Gastroesophageal sphincter (tissue), 4 donors: ENCODE data around the gene SMIM35. TPM values are rescaled to one million over a fixed set of nuclear protein-coding genes. Genes with fewer than 3 reads are reported as not detected.

Experiments
- ATAC-seq: fragments of 150-250 bp; one replicate; pipeline ENCODE4 v1.9.1; 2016; ENCODE audit warnings: mild to moderate bottlenecking, moderate library complexity
- H3K27ac ChIP-seq, 4 donors: fragments of 200-600 bp; sonication (generic) in 3 of 4; 1 replicate in 3 of 4; 2 replicates in 1 of 4; pipeline ENCODE4 v1.5.1; 2016 to 2019
- H3K27me3 ChIP-seq: fragments of 200-600 bp; sonication (generic); one replicate; pipeline ENCODE4 v1.5.1; 2019
- H3K36me3 ChIP-seq, 2 donors: fragments of 200-600 bp; sonication (generic); one replicate each; pipeline ENCODE4 v1.5.1; 2019; ENCODE audit warnings: control low read depth in 1 of 2
- H3K4me1 ChIP-seq, 3 donors: fragments of 200-600 bp; sonication (generic); 1 replicate in 2 of 3; 2 replicates in 1 of 3; pipeline ENCODE4 v1.5.1; 2016 to 2019; ENCODE audit warnings: control low read depth in 2 of 3
- H3K4me3 ChIP-seq, 2 donors: fragments of 200-600 bp; sonication (generic); one replicate each; pipeline ENCODE4 v1.5.1; 2019; ENCODE audit warnings: mild to moderate bottlenecking in 1 of 2, moderate library complexity in 1 of 2
- H3K9me3 ChIP-seq, 3 donors: fragments of 200-600 bp; sonication (generic); one replicate each; pipeline ENCODE4 v1.5.1; 2017 to 2019; ENCODE audit warnings: control low read depth in 2 of 3
- EP300 ChIP-seq: sonication (generic); formaldehyde crosslinking; IDR thresholded peaks from one replicate; pipeline ENCODE4 v1.6.1; 2017; ENCODE audit warnings: antibody characterized with exemption, mild to moderate bottlenecking
- POLR2A ChIP-seq, 2 donors: fragments of 450-650 bp; IDR thresholded peaks; one replicate each; pipeline ENCODE4 v1.6.1; 2017; ENCODE audit warnings: antibody characterized with exemption in 2 of 2, mild to moderate bottlenecking in 2 of 2, moderate library complexity in 1 of 2
- POLR2AphosphoS5 ChIP-seq: sonication (generic); formaldehyde crosslinking; IDR thresholded peaks from one replicate; pipeline ENCODE4 v1.6.1; 2017; ENCODE audit warnings: antibody characterized with exemption
- WGBS, 2 donors: methylation state at CpG; one replicate each; pipeline ENCODE4 v1.1.5; 2018; ENCODE audit warnings: low coverage in 1 of 2; 5-methylcytosine and 5-hydroxymethylcytosine counted together
- total RNA-seq, 4 donors: library from RNA; depleted of rRNA; stranded (reverse); fragments of >200 nt; gene quantifications; one replicate each; pipeline ENCODE4 v1.1.0, GENCODE V29; 2016
- TF ChIP-seq, protein P1 (sequence below), 4 experiments: fragments of 200-600 bp in 2 of 4; fragments of 450-650 bp in 2 of 4; sonication (generic) in 1 of 4; IDR thresholded peaks; one replicate each; pipeline ENCODE4 v1.5.1; 2017 to 2019; ENCODE audit warnings: antibody characterized with exemption in 4 of 4, mild to moderate bottlenecking in 2 of 4, moderate library complexity in 2 of 4

The SMIM35 gene
- total RNA-seq, 4 donors from 2014 or later: 0.13 TPM; not detected in 3

DNA sequence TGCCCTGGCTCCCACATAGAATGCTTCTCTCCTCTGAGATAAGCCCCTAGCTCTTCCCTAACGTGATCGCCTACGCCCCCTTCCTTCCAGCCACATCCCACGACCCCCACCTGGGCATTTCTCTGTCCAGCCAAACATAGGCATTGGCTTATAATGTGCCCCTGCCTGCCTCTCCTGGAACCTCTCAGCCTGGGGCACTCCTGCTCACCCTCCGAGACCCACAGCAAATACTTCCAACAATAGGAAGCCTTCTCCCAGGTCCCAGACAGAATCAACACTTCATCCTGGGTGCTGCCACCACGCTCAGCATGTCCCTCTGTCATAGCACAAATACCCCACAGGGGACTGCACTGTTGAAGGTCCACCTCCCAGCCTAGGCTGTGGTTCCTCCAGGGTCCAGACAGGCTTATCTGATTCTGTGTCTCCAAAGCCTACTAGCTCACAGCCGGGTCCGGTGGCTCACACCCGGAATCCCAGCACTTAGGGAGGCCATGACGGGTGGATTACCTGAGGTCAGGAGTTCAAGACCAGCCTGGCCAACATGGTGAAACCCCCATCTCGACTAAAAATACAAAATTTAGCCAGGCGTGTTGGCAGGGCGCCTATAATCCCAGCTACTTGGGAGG is 34.1 kb downstream of the SMIM35 start:
- Histone ChIP-seq H3K27ac (no peak overlapping the region), H3K36me3 (no peaks in the 10 kb centered on the region), H3K4me1 (no peaks in the 10 kb centered on the region), H3K4me3 (no peak overlapping the region), H3K27me3 (peaks cover 1% of the 10 kb centered on the region), H3K9me3 (no peaks in the 10 kb centered on the region)
- 73 to 78% methylated on average over 5 to 9 of the region's 13 CpGs for WGBS, 2 donors
- no peak for TF ChIP-seq POLR2A (IDR thresholded peaks at IDR 0.05)
- no peak for TF ChIP-seq EP300
- TF ChIP-seq POLR2AphosphoS5: no peak
- TF ChIP-seq, protein P1, sequence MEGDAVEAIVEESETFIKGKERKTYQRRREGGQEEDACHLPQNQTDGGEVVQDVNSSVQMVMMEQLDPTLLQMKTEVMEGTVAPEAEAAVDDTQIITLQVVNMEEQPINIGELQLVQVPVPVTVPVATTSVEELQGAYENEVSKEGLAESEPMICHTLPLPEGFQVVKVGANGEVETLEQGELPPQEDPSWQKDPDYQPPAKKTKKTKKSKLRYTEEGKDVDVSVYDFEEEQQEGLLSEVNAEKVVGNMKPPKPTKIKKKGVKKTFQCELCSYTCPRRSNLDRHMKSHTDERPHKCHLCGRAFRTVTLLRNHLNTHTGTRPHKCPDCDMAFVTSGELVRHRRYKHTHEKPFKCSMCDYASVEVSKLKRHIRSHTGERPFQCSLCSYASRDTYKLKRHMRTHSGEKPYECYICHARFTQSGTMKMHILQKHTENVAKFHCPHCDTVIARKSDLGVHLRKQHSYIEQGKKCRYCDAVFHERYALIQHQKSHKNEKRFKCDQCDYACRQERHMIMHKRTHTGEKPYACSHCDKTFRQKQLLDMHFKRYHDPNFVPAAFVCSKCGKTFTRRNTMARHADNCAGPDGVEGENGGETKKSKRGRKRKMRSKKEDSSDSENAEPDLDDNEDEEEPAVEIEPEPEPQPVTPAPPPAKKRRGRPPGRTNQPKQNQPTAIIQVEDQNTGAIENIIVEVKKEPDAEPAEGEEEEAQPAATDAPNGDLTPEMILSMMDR (IDR thresholded peaks at IDR 0.05): no peak
- no peak for ATAC-seq

DNA sequence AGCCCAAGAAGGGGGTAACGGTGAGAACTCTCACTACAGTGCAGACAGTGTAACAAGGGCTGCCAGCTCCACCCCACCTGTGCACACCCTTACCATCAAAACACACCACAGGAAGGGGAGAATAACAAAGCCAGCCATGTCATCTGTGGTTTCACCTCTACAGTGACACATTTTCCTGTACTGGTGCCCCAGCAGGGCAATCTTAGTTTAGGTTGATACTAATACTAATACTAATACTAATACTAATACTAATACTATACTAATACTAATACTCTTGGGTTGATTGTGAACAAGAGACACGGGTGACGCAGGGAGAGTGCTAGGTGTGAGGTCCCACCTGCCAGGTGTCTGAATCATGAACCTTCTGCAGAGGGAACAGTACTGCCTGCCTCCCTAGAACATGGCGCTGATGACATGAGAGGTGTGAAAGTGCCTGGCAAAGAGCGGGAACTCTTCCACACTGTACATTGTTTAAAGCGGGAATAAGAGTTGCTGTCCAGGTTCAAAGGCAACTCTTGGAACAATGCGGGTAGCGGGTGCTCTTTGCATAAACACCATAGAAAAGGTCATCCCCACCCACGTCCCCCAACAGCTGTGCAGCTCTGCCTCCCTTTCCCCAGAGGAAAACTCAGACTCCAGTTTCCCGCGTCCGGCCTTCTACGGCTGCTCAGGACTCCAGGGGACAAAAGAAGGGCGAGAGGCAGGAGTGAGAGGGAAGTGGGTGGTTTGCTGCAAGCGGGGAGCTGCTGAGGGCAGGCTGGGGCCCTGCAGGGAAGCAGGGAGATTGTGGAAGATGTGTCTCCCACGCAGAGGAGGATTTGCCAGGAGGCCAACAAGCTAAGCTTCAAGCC is 34.9 kb downstream of the SMIM35 start:
- H3K27ac ChIP-seq: no peak overlapping the region
- WGBS, 2 donors: 72 to 81% methylated on average over 4 to 10 of the region's 16 CpGs
- no peak for ATAC-seq
- H3K9me3 ChIP-seq: no peaks in the 10 kb centered on the region
- H3K4me3 ChIP-seq: no peak overlapping the region
- peaks cover 7% of the 10 kb centered on the region for H3K27me3 ChIP-seq
- H3K4me1 ChIP-seq: no peaks in the 10 kb centered on the region
- TF ChIP-seq POLR2A (IDR thresholded peaks at IDR 0.05) (no peak), POLR2AphosphoS5 (no peak), EP300 (no peak)
- TF ChIP-seq, protein P1 (IDR thresholded peaks at IDR 0.05): no peak
- no peaks in the 10 kb centered on the region for H3K36me3 ChIP-seq

DNA sequence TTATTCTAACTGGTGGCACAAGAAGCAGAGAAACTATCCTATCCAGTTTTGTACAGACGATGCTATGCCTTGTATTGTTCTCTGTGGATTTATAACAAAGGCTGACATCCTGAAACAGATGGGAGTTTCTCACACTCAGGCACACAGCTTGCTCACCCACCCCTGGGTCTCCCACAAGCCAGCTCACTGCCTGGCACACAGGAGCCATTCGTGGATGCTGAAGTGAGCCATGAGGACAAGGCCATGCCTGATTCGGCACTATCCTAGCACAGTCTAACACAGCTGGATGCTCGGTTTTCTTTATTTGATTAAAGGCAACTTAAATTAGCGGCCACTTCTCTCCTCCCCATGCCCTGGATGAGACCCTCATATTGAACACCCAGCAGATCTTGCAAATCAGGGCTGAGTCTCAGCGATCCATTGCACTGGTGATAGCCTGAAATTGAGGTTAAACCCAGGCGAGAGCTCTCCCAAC is 35.6 kb downstream of the SMIM35 start:
- TF ChIP-seq POLR2AphosphoS5: no peak
- TF ChIP-seq, protein P1 (IDR thresholded peaks at IDR 0.05): no peak
- no peak for TF ChIP-seq EP300
- no peak for TF ChIP-seq POLR2A (IDR thresholded peaks at IDR 0.05)
- WGBS, 2 donors: 76% methylated on average over 2 of the region's 7 CpGs; no CpG with 5 or more reads in 1 of the 2 donors

DNA sequence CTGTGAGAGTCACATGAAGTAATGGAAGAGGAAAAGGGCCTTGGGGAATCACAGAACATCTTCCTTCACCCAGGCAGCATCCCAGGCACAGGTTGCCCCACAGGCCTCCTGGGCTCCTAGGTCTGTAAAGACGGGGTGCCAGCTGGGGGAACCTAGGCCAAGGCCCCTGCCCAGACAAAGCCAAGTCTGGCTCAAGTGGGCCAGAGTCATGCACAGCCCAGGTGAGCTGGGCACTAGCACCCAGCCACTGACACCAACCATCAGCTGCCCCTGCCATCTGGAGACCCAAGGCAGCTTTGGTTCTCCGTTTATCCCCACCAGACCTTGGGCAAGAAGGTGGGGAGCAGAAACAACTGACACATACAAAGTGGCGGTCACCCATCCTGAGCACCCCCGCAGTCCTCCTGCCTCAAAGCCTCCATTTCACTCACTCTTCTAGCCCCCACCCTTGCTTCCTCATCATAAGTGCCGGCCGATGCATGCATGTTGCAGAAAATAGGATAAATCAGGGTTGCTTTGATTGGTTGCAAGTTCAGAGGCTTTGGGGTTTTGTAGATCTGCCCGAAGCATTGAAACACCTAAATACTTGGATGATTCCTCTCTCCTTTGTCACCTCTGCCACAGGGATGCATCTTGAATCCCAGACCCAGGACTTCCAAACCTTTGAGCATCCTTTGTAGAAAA is 36.4 kb downstream of the SMIM35 start:
- Histone ChIP-seq H3K27ac (no peak overlapping the region), H3K9me3 (no peaks in the 10 kb centered on the region), H3K4me3 (no peak overlapping the region), H3K36me3 (no peaks in the 10 kb centered on the region), H3K27me3 (peaks cover 7% of the 10 kb centered on the region), H3K4me1 (no peaks in the 10 kb centered on the region)
- WGBS, 2 donors: 91 to 98% methylated on average over 5 to 6 of the region's 7 CpGs
- TF ChIP-seq EP300 (no peak), POLR2A (IDR thresholded peaks at IDR 0.05) (no peak), POLR2AphosphoS5 (no peak)
- TF ChIP-seq, protein P1 (IDR thresholded peaks at IDR 0.05): no peak
- ATAC-seq: no peak

More for the DNA sequence above, 35.6 kb downstream of the SMIM35 start:
- Histone ChIP-seq H3K36me3 (no peaks in the 10 kb centered on the region), H3K4me3 (no peak overlapping the region), H3K4me1 (no peaks in the 10 kb centered on the region), H3K27me3 (peaks cover 7% of the 10 kb centered on the region), H3K9me3 (no peaks in the 10 kb centered on the region), H3K27ac (no peak overlapping the region)
- ATAC-seq: no peak
